OCI-LY1 (cell line): Measurements from ENCODE around the gene TEAD1.

ENCODE experiments used
- H2AFZ ChIP-seq: fragments of 200-600 bp; sonication (generic), shearing (Covaris generic); 2 replicates; pipeline ENCODE4 v1.6.0; 2014; ENCODE audit warnings: antibody characterized with exemption, mild to moderate bottlenecking, low read length
- H3F3A ChIP-seq: fragments of 200-600 bp; sonication (generic), shearing (Covaris generic); 2 replicates; pipeline ENCODE4 v1.6.0; 2014; ENCODE audit warnings: mild to moderate bottlenecking, antibody characterized with exemption, low read length, moderate library complexity; ENCODE audit not compliant: insufficient read depth
- H3K27ac ChIP-seq: fragments of 200-600 bp; sonication (generic); 2 replicates; pipeline ENCODE4 v1.5.1; 2014; ENCODE audit warnings: low read length, mixed run types, mild to moderate bottlenecking, low read depth; ENCODE audit not compliant: poor library complexity, severe bottlenecking
- H3K27me3 ChIP-seq: fragments of 200-600 bp; sonication (generic); 2 replicates; pipeline ENCODE4 v1.6.0; 2014; ENCODE audit warnings: antibody characterized with exemption, mild to moderate bottlenecking, low read length, moderate library complexity; ENCODE audit not compliant: insufficient read depth
- H3K36me3 ChIP-seq: fragments of 200-600 bp; sonication (generic); 2 replicates; pipeline ENCODE4 v1.6.1; 2014; ENCODE audit warnings: mild to moderate bottlenecking, antibody characterized with exemption, low read length, moderate library complexity, mixed read lengths; ENCODE audit not compliant: insufficient read depth
- H3K4me1 ChIP-seq: fragments of 200-600 bp; sonication (generic); 2 replicates; pipeline ENCODE4 v1.5.1; 2014; ENCODE audit warnings: mild to moderate bottlenecking, low read length, moderate library complexity; ENCODE audit not compliant: insufficient read depth, severe bottlenecking
- H3K4me2 ChIP-seq: fragments of 200-600 bp; sonication (generic), shearing (Covaris generic); 2 replicates; pipeline ENCODE4 v1.6.1; 2014; ENCODE audit warnings: low read length
- H3K4me3 ChIP-seq: fragments of 200-600 bp; sonication (generic); 2 replicates; pipeline ENCODE4 v1.5.1; 2014; ENCODE audit warnings: low read length, low read depth, mild to moderate bottlenecking, mixed read lengths; ENCODE audit not compliant: poor library complexity, severe bottlenecking
- H3K79me2 ChIP-seq: fragments of 200-600 bp; shearing (Covaris generic); 2 replicates; pipeline ENCODE4 v1.6.1; 2016; ENCODE audit warnings: mixed run types, low read length, mixed read lengths; ENCODE audit not compliant: insufficient read depth
- H3K9ac ChIP-seq: fragments of 200-600 bp; sonication (generic), shearing (Covaris generic); 2 replicates; pipeline ENCODE4 v1.6.1; 2014; ENCODE audit warnings: mild to moderate bottlenecking, low read length, mixed read lengths
- H3K9me2 ChIP-seq: fragments of 200-600 bp; sonication (generic), shearing (Covaris generic); 2 replicates; pipeline ENCODE4 v1.6.1; 2014; ENCODE audit warnings: low read depth, mild to moderate bottlenecking, low read length, mixed read lengths
- H3K9me3 ChIP-seq: fragments of 200-600 bp; shearing (Covaris generic); 2 replicates; pipeline ENCODE4 v1.6.1; 2014; ENCODE audit warnings: low read length, mixed read lengths
- H4K20me1 ChIP-seq: fragments of 200-600 bp; sonication (generic), shearing (Covaris generic); 2 replicates; pipeline ENCODE4 v1.6.0; 2016; ENCODE audit warnings: mild to moderate bottlenecking, low read length; ENCODE audit not compliant: insufficient read depth
- EZH2 ChIP-seq: fragments of 200-600 bp; sonication (generic), shearing (Covaris generic); IDR thresholded peaks from 2 replicates; pipeline ENCODE4 v1.8.0; 2017; ENCODE audit warnings: borderline replicate concordance, mixed run types, mild to moderate bottlenecking, antibody characterized with exemption, low read length, moderate library complexity, mixed read lengths
- TF ChIP-seq, protein P1 (sequence below): fragments of 200-600 bp; sonication (generic), shearing (Covaris generic); IDR thresholded peaks from 2 replicates; pipeline ENCODE4 v1.5.1; 2017; ENCODE audit warnings: mild to moderate bottlenecking, antibody characterized with exemption, low read length, moderate library complexity, mixed read lengths

Gene TEAD1

DNA sequence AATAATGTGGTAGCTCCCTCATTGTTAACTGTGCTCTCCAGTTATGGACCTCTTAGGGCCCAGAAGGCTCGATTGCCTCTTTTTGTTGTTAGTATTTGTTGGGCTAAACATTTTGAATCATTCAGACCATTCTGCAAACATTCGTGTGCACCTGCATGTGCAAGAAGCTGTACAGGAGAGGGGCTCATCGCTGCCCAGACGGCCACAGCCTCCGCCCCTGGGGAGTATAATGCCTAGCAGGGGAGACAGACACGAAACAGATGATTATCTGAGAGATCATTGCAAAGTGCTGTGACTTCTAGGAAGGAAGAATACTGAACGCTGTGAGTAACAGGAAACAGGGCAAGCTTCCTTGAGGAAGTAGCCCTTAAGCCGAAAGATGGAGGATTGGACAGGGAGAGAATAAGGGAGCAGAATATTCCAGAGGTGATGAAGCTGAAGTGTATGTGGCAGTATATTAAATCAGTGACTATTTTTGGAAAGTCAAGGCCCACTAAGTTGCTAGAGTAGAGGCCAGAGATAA, 211.6 kb downstream of the TEAD1 start:
- H3K9me2 ChIP-seq = no peaks in the 10 kb centered on the region
- no peaks in the 10 kb centered on the region for H3F3A ChIP-seq
- no peaks in the 10 kb centered on the region for H4K20me1 ChIP-seq
- H3K4me1 ChIP-seq = no peaks in the 10 kb centered on the region
- no peak overlapping the region for H3K27ac ChIP-seq
- H3K9ac ChIP-seq = no peak overlapping the region
- no peak overlapping the region for H2AFZ ChIP-seq
- H3K9me3 ChIP-seq = no peaks in the 10 kb centered on the region
- TF ChIP-seq EZH2 = no peak
- TF ChIP-seq, protein P1, sequence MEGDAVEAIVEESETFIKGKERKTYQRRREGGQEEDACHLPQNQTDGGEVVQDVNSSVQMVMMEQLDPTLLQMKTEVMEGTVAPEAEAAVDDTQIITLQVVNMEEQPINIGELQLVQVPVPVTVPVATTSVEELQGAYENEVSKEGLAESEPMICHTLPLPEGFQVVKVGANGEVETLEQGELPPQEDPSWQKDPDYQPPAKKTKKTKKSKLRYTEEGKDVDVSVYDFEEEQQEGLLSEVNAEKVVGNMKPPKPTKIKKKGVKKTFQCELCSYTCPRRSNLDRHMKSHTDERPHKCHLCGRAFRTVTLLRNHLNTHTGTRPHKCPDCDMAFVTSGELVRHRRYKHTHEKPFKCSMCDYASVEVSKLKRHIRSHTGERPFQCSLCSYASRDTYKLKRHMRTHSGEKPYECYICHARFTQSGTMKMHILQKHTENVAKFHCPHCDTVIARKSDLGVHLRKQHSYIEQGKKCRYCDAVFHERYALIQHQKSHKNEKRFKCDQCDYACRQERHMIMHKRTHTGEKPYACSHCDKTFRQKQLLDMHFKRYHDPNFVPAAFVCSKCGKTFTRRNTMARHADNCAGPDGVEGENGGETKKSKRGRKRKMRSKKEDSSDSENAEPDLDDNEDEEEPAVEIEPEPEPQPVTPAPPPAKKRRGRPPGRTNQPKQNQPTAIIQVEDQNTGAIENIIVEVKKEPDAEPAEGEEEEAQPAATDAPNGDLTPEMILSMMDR = no peak
- no peaks in the 10 kb centered on the region for H3K27me3 ChIP-seq
- no peaks in the 10 kb centered on the region for H3K36me3 ChIP-seq
- H3K4me3 ChIP-seq = no peak overlapping the region
- no peak overlapping the region for H3K4me2 ChIP-seq
- H3K79me2 ChIP-seq = no peaks in the 10 kb centered on the region

DNA sequence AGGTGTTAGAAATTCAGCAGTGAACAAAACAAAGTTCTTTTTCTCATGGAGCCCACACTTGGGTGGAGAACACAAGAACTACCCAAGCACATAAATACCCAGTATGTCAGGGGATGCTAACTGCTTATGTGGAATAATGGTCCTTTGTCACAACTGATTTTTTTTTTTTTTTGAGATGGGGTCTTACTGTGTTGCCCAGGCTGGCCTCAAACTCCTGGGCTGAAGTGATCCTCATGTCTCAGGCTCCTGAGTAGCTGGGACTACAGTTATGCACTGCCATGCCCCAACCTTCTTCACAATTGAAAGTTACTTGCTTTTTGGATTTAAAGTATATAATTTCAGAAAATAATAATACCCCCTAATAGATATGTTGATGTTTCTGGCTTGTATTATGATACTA, 212.3 kb downstream of the TEAD1 start:
- Histone ChIP-seq H3K4me1 (no peaks in the 10 kb centered on the region), H3K9me2 (no peaks in the 10 kb centered on the region), H3K27me3 (no peaks in the 10 kb centered on the region), H3K36me3 (no peaks in the 10 kb centered on the region), H3K79me2 (no peaks in the 10 kb centered on the region), H4K20me1 (no peaks in the 10 kb centered on the region), H3K4me2 (no peak overlapping the region), H3K9me3 (no peaks in the 10 kb centered on the region), H3K4me3 (no peak overlapping the region), H3K27ac (no peak overlapping the region), H2AFZ (no peak overlapping the region), H3F3A (no peaks in the 10 kb centered on the region), H3K9ac (no peak overlapping the region)
- TF ChIP-seq EZH2 = no peak
- TF ChIP-seq, protein P1 = no peak

DNA sequence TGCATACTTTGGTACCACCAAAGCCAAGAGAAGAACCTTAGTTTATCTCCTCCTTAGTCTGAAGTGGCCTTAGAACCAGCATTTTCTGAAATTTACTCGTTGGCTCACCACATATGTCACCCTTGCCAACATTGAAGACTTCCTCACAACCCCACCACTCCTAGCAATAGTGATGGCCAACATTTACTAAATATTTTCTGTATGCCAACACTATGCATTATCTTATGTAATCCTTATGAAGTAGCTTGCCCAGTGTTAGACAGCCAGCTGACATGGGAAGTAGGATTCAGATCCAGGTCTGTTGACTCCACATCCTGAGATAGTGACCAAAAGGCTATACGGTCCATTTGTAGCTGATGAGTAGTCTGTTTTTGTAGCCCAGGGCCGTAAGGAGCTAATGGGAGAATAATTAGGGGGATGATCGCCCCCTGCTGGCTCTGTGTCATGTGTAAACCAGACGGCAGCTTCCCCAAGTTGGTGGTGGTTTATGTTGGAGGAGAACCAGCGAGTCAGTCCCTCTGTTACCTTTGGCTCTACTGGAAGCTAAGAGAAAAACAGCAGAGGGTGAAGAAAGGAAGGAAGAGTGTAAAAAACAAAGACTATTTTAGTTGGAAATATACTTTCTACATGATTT, 214.4 kb downstream of the TEAD1 start:
- Histone ChIP-seq H3K4me2 (no peak overlapping the region), H3F3A (no peaks in the 10 kb centered on the region), H3K27me3 (no peaks in the 10 kb centered on the region), H3K4me3 (no peak overlapping the region), H3K79me2 (no peaks in the 10 kb centered on the region), H3K36me3 (no peaks in the 10 kb centered on the region), H3K4me1 (no peaks in the 10 kb centered on the region), H4K20me1 (no peaks in the 10 kb centered on the region), H3K9me2 (no peaks in the 10 kb centered on the region), H2AFZ (no peak overlapping the region), H3K9me3 (no peaks in the 10 kb centered on the region), H3K9ac (no peak overlapping the region), H3K27ac (no peak overlapping the region)
- no peak for TF ChIP-seq EZH2
- TF ChIP-seq, protein P1 = peak; percentile 74
